COLO668 (cell line): ENCODE data around the gene CKAP2L.
A peak's percentile ranks its signal among the peaks of the same experiment; 100 is the strongest.

ENCODE experiments used
- DNase-seq: peaks from one replicate; lab custom pipeline; 2025; ENCODE audit not compliant: unreplicated experiment; lab: John Stamatoyannopoulos, UW

CKAP2L gene, protein sequence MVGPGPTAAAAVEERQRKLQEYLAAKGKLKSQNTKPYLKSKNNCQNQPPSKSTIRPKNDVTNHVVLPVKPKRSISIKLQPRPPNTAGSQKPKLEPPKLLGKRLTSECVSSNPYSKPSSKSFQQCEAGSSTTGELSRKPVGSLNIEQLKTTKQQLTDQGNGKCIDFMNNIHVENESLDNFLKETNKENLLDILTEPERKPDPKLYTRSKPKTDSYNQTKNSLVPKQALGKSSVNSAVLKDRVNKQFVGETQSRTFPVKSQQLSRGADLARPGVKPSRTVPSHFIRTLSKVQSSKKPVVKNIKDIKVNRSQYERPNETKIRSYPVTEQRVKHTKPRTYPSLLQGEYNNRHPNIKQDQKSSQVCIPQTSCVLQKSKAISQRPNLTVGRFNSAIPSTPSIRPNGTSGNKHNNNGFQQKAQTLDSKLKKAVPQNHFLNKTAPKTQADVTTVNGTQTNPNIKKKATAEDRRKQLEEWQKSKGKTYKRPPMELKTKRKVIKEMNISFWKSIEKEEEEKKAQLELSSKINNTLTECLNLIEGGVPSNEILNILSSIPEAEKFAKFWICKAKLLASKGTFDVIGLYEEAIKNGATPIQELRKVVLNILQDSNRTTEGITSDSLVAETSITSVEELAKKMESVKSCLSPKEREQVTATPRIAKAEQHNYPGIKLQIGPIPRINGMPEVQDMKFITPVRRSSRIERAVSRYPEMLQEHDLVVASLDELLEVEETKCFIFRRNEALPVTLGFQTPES

DNA sequence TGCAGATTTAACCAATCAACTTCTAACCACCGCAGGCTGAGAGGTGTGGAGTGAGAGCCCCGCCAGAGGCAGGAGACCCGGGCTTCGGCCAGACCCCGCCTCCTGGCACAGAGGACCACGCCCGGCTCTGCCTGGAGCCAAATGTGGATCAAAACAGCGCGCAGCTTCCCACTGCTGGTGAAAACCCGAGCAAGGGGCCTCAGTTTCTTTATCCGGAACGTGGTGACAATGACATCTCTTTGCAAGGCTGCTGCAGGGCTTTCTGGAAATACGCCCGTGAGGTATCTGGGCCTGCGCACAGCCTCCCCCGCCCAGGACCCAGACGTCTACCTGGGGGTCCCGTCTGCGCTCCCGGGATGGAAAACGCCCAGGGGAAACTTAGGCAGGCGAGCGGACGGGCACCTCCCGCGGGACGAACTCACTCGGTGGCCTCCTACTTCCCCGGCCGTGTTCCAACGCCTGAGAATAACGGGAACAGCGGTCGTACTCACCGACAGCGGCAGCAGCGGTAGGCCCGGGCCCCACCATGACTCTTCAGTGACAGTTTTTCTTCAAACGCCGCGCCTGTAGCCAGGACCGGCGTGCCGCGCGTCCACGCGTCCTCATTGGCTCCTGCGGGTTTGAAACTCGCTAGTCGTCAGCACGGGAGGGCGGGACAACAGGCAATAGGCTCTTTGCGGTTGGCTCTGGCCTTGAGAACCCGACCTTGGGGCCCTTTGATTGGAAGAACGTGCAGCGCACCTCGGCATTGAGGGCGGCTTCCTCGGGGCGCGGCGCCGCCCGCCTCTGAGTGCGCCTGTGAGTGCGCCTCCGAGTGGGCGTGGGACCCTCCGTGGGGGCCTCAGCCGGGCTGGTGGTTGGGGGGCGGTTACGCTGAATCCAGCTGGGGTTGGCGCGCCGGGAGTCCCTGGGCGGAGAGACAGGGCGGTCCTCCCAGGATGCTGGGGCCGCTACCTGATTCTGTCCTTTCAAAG, at the start of gene CKAP2L:
TSS of gene CKAP2L (minus strand) at position 539 of the 974 bp plus-strand sequence. CDS start at position 528, 11 bp downstream.
- DNase-seq, result peak; percentile 96

DNA sequence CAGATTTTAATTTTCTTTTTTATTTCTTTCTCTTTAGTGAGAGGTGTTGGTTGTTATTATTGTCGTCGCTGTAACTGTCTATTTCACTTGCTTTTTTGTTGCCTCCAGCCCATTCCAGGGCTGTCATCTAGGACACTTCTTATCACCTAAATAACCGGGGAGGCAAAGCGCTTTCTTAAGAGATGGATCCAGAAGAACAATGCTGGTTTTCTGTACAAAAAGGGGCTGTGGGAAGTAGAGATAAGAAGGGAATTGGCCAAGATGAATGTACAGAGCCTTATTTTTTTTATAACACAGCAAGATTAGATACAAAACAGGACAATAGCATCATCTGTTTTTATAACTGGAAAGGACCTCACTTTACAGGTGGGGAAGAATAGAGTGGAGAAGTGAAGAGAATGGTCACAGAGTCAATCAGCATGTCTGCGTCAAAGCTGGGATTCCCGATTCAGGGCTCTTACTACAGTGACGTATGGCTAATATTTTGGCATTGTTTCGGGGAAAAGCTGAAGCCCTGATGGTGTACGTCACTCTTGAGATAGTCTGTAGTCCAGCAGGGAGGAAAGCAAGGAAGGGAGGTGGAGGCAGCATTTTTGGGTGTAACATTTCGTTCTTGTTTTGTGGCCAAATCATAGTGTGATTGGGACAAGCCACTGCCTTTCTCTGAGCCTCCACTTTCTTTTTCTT, 49.0 kb upstream of the CKAP2L start:
- DNase-seq, result no peak

DNA sequence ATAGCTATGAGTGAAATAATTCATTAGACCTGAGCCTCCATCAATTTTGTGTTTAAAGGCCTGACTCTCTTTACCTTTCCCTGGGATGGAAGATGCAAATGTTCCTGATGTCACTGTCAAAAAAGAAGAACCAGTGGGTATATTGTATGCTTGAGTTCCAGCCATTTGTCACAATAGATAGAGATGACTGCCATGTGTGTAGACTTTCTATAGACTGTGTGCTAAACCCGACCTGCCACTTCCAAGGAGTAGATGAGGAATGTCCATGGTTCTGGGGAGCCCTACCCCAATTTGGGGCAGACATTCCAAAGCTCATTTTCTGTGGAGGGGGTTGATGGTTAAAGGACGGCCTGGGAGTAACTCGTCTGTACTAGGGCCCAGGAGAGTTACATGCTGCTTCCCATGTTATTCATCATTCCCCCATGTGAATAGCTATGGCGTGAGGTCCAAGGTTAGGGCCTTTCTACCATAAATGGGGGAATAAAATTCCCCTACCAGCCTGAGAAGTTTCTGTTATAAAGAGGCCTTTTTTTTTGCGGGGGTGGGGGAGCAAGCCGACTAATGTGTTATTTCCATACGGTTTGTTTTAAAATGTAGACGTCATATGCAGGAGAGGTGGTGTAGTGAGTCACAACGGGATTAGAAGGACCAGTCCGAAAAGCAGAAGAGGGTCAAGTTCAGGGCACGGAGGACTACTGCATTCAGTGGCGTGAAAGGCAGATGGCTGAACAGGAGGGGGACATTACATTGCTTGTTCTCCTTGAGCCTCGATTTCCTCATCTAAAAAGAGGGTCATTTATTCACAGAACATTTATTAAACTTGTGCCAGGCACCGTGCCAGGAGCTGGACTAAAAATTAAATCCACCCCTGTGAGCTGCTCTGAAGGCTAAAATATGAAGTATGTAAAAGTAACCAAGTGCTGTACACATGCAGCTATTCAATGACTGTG, 48.2 kb upstream of the CKAP2L start:
- no peak for DNase-seq

DNA sequence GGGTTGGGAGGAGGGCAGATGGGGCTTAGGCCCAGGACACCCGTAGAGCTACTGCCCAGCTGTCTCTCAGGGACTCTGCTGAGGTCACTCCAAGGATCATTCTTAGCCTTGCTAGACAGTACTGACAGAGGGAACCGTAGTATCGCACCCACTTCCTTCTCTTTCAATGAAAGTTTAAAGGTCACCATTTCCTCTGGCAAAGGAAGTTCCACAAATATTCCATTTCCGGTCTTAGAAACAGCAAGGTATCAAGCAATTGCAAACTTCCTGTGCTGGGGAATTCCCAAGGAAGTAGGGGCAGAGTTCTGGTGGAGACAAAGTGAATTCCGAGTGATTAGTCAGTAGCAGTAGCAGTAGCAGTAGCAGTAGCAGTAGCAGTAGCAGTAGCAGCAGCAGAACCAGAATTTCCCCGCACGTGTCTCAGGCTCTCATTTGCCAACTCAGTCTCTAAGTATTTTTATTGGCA, 47.5 kb upstream of the CKAP2L start:
- DNase-seq, result no peak

DNA sequence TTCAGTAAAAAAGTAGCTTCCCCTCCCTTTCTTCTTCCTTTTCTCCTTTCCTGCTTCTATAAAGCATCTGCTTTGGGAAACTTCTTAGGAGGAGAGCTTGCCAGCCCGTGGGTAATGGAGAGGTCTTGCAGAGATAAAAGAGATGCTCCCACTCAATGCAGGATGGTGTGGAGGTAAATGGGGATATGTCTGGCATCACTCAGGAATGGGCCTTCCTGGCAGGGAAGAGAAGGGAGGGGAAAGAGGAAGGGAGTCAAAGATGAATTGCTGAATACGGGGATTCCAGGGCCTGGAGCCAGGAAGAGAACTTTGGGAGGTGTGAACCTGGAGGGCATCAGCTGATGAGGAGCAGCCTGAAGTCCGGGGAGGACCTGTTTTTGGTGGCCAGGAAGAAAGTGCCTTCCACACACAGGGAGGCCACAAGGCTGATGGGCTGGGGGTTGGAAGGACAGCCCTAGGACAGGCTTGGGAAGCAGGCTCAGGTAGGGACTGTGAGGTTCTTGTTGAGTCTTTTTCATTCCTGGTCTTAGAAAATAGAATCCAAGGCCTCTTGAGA, 46.9 kb upstream of the CKAP2L start:
- DNase-seq, result no peak

DNA sequence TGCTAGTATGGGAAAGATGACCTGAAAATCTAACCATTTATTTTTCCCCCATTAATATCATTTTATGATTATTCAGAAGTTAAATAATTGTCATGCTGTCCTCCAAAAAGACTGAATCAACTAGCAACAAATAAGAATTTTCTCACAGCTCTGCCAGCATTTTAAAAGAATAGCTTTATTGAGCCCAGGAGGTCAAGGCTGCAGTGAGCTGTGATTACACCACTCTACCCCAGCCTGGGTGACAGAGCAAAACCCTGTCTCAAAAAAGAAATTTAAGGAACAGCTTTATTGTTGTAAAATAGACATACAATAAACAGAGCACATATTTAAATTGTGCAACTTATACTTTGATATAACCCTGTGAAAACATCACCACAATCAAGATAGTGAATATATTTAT, 44.7 kb upstream of the CKAP2L start:
- no peak for DNase-seq

DNA sequence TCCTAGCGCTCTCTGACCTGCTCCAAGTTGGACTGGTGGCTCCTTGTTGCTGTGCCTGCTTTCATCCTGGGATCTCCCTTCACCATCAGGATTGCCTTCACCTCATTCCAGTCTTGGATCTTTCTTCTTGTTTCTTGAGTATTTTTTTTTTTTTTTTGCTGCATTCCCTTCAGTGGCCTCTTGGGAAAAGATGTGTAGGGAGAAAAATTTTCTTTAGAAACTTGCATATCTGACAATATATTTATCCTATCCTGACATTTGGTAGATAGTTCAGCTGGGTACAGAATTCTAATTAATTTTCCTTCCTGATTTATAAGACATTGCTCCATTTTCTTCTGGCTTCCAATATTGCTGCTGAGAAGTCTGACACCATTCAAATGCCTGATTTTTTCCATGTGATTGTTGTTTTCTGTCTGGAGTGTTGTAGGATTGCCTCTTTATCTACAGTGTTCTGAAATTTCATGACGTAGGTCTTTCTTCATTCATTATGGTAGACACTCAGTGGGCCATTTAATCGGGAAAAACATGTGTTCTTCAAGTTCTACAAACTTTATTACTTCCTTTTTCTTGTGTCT, 42.9 kb upstream of the CKAP2L start:
- no peak for DNase-seq

DNA sequence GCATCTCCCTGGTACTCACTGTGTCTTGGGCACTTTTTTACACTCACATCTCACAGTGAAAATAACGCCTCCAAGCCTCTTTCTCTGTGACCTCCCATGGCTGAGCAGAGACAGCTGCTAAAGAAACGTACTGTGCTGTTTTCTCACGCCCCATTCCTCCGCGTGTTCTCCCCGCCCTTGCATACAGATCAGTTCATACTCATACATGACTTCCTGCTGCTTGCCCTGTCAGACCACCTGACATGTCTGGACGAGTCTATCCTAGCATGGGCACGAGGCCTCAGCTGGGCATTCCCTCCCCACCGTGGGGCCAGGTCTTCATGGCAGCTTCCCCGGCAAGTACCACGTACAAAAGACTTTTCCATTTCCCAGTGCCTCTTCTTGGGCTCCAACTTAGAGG, 41.1 kb upstream of the CKAP2L start:
- DNase-seq, result no peak

DNA sequence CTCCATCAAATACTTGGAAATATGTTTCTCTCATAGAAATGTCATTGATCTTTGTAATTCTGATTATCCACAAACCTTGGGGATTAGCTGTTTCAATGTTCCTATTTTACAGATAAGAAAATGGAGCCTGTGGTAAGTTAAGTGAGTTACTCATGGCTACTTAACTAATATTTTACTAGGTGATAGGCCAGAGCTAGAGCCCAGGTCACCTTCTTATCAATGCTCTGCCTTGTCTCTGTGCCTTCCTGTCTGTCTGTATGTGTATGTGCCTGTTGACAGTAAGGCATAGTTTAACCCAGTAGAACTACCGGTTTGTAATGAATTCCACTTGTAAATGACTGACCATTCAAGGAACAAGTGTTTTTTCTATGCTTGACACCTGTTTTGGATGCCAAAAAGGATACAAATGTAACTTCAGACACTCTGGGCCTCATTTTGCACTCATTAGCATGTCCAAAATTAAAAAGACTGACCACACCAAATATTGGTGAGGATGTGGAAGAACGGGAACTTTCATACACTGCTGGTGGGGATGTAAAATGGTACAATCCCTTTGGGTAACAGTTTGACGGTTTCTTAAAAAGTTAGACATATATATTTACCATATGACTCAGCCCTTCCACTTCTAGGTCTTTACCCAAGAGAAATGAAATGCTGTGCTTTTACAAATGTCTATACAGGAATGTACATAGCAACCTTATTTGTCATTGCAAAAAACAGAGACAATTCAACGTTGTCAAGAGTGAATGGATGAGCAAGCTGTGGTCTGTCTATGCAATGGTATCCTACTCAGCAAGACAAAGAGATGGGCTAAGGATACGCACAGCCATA, 39.5 kb upstream of the CKAP2L start:
- DNase-seq, result no peak

DNA sequence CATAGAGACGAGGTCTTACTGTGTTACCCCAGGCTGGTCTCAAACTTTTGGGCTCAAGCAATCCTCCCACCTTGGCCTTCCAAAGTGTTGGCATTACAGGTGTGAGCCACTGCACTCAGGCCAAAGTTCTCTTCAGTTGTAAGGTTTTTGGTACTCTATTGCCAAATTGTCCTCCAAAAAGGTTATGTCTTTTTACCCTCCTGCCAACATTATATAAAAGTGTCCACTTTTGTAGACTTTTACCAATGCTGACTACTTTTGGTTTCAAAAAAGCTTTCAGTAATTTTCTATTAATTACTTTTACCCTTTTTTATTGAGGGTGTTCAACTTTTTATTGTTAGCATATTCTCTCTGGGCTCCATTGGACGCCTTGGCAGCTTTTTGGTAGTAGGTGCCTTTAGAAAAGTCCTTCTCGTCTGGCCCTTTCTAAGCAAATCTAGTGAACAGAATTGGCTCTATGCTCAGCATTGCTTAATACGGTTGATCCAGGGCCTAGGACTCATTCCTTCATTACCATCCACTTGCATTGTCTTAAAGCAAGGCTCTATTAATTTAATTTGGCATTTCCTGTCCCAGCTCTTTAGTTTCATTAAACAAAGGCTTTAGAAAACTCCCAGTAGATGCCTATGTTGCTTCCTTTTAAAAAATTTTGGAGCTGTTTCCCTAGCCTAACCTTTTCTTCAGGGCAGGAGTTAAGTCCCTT, 36.6 kb upstream of the CKAP2L start:
- DNase-seq, result no peak

DNA sequence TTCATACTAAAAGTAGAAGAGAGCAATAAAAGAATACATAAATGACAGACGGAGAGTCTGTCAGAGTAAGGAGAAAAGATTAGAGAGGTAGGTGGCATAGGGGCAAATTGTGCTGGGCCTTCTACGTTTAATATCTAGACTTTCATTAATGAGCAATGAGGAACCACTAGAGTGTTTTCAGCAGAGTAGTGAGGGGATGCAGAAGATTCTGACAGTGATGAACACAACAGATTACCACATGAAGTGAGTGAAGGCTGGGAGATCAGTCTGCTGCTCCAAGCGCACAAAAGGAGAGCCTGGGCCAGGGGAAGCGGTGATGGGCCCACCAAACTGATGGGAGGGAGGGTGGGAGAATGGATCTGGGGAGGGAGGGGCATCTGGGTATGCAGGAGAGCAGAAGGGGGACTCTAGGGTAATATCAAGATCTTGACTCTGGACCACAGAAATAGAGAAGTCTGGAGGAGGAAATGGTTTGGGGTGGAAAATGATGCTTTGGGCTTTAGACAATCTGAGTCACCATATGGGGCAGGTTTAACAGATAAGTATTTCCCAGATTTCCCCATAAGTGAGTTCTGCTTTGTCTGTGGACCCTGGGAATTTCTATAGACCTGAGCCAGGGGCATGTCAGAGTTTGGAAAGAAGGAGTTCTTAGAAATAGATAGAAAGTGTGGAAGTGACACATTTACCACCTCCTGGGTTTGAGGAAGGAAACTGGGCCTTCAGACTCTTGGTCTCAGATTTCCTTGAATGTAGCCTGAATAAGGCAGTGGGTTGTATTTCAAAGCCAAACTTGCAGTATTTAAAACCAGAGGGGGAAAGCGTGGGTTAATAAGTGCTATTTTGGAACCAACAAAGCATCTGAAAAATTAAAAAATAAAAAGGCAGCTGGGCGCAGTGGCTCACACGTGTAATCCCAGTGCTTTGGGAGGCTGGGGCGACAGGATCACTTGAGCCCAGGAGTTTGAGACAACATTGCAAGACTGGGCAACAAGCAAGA, 34.9 kb upstream of the CKAP2L start:
- no peak for DNase-seq

DNA sequence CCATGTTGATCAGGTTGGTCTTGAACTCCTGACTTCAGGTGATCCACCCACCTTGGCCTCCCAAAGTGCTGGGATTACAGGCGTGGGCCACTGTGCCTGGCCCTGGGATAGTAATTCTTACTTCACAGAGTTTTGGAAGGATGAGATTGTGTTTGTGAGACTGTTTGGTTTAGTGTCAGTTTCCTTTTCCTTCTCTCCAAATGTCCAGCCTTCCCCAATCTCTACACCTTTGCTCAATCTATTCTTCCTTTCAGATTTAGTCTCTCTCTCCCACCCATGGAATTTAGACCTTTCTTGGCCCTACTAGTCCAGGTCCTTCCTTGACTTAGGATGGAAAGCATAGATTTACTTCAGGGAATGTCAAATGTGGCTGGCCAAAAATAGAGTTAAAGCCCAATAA, 32.1 kb upstream of the CKAP2L start:
- no peak for DNase-seq

DNA sequence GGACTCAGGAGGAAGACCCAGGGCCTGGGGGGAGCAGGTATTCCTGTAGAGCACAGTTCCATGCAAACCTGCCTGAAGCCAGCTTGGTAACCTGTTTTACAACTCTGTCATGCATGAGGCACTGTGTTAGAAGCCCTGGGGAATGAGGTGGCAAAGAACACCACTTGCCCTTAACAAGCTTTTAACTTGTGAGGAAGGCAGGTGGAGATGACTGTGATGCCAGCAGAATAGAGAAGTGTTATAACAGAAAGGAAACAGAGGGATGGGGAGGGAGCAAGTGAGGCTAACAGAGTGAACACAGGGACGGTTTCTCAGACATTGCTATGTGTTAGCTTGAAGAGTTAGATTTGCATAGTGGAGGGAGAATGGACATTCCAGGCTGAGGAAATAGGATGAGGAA, 31.4 kb upstream of the CKAP2L start:
- DNase-seq, result no peak

DNA sequence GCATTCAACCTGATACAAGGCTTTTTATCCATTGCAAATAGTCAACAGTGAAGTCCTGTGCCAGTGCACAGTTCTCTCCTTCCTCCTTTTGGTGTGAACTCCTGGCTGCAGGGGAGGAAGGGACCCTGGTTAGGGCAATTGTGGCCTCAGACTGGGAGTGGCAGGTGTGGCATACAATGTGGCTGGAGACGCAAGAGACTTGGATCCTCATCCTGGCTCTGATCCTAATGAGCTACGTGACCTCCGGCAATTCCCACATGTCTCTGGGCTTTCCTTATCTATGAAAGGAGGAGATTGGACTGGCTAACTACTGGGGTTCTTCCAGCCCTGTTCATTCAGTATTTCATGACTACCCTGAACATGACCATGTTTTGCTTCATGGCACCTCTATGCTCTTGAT, 30.4 kb upstream of the CKAP2L start:
- no peak for DNase-seq

DNA sequence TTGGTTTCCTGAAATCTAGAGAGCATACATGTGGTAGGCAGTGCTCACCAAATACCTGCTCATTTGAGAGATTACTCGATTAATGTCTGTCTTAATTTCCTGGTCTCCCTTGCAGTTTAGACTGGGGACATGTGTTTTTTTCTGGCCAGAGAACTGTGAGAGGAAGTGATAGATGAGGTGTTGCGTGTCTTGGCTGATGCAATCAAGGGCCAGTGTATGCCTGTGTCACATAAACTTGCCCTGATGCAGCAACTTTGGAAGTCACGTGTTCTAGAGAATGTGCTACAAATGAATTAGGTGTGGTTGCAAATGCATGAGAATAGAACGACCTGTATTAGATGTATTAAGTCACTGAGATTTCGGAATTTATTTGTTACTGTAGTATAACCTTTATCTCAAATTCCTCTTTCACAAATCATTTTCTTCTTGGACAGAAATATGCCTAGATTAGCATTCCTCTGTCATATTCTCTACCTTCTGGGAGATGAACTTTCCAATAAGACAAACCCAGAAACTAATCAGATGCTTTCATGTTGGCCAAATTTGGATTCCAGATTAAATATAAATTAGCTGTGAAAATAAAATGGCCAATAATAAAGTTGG, 29.8 kb upstream of the CKAP2L start:
- DNase-seq, result no peak
